Measurements from ENCODE around the gene WIZ. TPM values are rescaled to one million over a fixed set of nuclear protein-coding genes. Genes with fewer than 3 reads are reported as not detected.

Gene WIZ
- total RNA-seq, 2 donors from 2014 or later: 24.5 to 24.8 TPM

DNA sequence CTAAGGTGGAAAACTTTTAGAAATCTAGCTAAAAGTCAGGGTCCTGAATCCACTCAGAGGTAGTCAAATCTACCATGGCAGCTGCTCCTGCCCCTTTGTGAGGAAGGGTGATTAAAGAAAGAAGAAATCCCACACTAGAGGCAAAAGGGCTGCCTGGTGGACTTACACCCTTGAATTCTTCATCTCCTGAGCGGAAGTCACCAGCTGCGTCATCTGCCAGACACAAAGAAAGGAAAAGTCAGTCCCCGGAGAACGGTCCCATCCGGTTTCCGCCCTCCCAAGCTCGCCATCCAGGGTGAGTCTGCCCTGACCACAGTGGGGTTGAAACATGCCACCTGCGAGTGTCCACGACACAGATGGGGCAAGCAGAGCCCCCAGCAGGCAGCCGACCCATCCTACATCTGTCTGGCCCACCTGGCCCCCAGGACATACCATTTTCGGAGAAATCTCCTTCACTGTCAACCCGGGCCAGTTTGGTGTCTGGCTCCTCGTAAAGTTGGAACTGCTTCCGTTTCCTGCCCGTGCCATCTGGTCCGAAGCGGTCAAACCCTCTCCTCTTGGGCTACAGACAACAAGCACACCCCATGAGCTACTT is 77.9 kb downstream of the WIZ start:
- DNase-seq: no peak
- intact Hi-C loops (cut with DNase I, micrococcal nuclease): no loop called here
- ATAC-seq: no peak

GRCh38 chr19:15371119-15371518 is 78.6 kb downstream of the WIZ start:
- intact Hi-C loops (cut with DNase I, micrococcal nuclease): no loop called here
- DNase-seq: no peak
- no peak for ATAC-seq

Small RNAs within 50 kb of the gene (microRNA-seq; reads per million reads assigned to microRNA genes)
- gene MIR1470: 0 reads per million in 2 donors

Other genes with a start within 250 kb of the WIZ start
- gene NOTCH3, start 249.0 kb downstream of the WIZ start, total RNA-seq: 10 to 100 TPM in 1 of 2 donors, 1 to 10 TPM in 1; 6.1 to 12.2 TPM
- under 1 TPM; 0.39 to 0.58 TPM for gene EPHX3, start 217.5 kb downstream of the WIZ start, total RNA-seq
- gene BRD4, start 117.4 kb downstream of the WIZ start, total RNA-seq: 10 to 100 TPM; 64.6 to 90.7 TPM
- gene AKAP8, start 70.2 kb downstream of the WIZ start, total RNA-seq: 10 to 100 TPM; 38.3 to 44.3 TPM
- gene AKAP8L, start 31.0 kb downstream of the WIZ start, total RNA-seq: 10 to 100 TPM; 63.4 to 75.1 TPM
- gene RASAL3, start 14.6 kb upstream of the WIZ start, total RNA-seq: 1 to 10 TPM; 3.4 to 4.4 TPM
- gene PGLYRP2, start 29.5 kb upstream of the WIZ start, total RNA-seq: not detected
- gene CYP4F22, start 58.6 kb upstream of the WIZ start, total RNA-seq: not detected
- under 1 TPM in 1 of 2 donors, not detected in 1; 0.09 TPM for gene CYP4F8, start 165.3 kb upstream of the WIZ start, total RNA-seq
- 1 to 10 TPM; 7.1 to 8.0 TPM for gene CYP4F3, start 190.9 kb upstream of the WIZ start, total RNA-seq
- gene CYP4F12, start 223.1 kb upstream of the WIZ start, total RNA-seq: 100 to 1,000 TPM in 1 of 2 donors, 10 to 100 TPM in 1; 93.3 to 113 TPM

Data from left colon (tissue), 2 donors.